ENCODE results near the gene FYB1.
"Not testable (repeated sequence)": the region's sequence is repeated elsewhere in the genome, so short reads cannot be mapped to it uniquely, and the experiment has no call there.

Gene FYB1

DNA sequence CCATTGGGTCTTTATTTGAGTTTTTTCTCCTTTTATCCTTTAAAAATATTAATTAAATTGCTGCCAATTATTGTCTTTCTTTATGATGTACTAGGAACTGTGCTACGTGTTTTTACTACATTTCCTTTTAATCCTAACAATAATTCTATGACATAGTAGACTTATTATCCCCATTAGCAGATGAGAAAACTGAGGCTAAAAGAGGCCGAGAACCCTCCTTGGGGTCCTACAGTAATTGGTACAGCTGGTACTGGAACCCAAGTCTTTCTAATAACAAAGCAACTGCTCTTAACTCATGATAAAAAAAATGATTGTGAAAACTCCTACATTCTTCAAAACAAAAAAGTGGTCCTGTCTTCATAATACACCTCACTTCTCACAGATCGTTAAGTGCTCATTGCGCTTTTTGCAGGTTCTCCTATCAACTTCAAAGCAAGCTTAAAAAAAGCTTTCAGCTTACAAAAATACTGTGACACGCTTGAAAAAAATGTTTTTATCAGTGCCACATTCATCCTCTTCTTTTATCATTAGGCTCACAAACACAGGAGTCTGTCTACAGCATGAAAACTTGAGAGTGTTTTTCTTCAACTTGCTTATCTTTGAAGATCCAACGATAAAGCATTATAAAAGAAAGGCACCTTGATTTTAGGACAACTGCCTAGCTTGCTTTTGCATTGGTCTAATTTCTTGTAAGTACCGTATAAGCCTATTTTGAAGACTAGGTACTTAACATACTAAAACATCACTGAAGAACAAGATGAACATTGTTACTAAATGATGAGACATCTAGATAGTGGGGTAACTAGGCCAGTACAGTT, 32.4 kb downstream of the FYB1 start:
- no peak for DNase-seq (ENCODE audit: low spot score)

DNA sequence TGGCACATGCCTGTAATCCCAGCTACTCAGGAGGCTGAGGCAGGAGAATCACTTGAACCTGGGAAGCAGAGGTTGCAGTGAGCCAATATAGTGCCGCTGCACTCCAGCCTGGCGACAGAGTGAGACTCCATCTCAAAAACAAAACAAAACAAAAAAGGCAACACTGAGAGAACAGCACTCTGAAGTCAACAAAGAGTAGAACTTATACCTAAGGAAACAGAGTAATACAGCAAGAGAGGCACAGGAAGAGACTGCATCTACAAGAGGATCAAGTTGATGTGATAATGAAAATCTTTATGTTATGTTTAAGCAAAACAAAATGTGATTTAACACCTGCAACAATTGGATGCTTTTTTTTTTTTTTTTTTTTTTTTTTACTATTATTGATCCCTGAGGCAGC, 33.1 kb downstream of the FYB1 start:
- DNase-seq (ENCODE audit: low spot score): no peak

DNA sequence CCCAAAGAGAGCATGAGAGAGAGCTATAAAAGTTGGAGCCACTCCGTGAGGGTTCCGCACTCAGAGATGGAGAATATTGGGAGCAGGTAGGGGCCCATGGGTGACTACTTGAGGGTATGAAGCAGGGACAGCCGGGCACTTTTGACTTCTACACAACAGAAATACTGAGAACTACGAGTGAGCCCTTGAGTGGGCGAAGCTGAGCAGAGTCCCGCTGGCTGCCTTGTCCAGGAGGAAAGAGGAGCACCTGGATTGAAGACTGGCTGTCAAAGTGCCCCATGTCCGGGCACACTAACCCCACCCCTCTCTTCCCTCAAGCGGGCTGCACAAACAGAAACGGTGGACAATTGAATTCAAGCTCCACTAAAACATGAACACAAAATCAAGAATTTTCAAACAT, 33.6 kb downstream of the FYB1 start:
- no peak for DNase-seq (ENCODE audit: low spot score)

DNA sequence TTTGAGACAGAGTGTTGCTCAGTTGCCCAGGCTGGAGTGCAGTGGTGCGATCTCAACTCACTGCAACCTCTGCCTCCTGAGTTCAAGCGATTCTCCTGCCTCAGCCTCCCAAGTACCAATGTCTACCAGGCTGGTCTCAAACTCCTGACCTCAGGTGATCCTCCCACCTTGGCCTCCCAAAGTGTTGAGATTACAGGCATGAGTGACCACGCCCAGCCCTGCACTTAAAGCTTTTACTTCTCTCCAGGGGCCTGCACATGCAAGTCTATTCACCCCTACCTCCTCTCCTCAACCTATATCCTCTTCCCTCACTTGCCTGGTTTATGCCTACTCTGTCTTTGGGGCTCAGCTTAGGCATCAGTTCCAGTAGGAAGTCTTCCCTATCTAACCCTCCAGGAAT, 39.8 kb downstream of the FYB1 start:
- DNase-seq (ENCODE audit: low spot score): not testable (repeated sequence)

DNA sequence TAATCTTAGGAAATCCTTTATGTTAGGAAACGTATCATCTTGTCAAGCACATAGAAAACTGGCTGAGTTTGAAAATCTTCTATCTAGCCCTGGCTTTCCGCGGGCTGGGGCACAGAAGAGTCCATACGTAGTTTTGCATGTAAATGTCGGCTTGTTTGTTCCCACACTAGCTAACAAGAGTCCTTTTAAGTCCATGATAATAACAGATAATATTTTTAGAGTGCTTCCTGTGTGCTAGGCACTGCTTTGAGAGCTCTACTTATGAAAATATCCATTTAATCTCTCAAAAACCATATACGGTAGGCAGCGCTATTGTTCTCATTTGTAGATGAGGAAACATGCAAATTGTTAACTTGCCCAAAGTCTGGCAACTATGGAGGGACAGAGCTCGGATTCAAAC, 40.5 kb downstream of the FYB1 start:
- no peak for DNase-seq (ENCODE audit: low spot score)

DNA sequence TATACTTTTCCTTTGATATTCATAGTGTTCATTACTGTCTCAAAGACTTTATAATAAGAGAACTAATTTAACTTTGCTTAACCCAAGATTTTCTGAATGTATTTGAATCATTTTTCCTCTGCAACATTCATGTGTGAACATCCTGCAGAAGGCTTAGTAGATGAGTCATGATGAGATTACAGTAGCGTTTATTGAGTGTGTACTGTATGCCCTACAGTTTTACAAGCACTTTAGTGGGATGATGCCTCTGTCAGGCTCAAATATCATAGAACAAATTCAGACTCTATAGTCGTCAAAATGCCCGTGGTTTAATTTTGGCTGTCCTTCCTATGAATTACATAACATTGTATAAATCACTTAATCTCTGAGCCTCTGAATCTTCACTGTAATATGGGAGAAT, 41.2 kb downstream of the FYB1 start:
- no peak for DNase-seq (ENCODE audit: low spot score)

DNA sequence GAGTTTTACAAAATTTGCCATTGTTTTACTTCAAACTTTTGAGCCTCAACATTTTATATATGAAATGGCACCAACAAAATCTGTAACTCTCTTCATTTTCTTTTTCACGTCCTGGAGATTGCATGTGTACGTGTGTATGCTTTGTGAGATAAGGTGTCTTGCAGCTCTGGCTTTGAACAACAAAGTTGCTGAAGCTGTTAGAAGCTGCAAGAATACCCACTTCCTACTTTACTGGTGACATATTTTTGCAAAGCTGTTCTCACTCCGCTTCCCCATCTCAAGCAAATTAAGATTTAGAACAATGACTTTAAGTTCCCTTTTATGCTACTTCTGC, 41.8 kb downstream of the FYB1 start:
- no peak for DNase-seq (ENCODE audit: low spot score)

DNA sequence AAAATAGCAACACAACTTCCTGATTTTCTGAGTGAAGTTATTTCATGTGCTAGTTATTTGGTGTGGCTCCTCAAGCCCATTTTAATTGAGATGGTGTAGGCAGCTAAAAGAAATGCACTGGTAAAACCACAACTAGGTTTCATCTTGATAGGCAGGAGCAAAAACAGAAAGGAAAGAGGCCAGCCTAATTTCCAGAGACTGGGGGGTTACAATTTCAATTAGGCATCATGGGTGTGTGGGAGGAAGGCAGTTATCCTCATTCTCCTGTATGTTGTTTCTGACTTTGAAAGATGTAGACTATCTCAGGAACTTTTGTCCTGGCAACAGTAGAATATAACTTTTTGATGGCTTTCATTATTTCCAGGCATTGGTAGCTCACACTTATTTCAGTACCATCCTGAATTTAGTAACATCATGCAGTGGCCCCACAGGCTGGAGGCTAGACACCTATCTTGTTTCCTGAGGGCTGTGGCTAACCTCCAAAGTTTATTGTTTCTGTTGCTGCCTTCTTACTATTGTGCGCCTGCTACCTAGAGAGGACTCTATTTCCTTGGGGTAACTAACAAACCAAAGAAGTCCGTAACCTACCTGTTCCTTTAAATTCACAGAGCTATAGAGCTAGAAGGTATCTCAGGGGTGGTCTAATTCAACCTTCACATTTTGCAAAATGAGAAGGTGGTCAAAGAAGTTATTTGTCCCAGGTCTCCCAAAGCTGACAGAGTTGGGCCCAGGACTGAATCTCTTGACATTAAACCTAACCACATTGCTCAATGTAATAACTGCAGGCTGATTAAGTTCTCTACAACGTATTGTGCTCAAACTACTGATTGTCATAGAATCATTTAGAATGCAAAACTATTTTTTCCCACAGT, 42.4 kb downstream of the FYB1 start:
- DNase-seq (ENCODE audit: low spot score): no peak

DNA sequence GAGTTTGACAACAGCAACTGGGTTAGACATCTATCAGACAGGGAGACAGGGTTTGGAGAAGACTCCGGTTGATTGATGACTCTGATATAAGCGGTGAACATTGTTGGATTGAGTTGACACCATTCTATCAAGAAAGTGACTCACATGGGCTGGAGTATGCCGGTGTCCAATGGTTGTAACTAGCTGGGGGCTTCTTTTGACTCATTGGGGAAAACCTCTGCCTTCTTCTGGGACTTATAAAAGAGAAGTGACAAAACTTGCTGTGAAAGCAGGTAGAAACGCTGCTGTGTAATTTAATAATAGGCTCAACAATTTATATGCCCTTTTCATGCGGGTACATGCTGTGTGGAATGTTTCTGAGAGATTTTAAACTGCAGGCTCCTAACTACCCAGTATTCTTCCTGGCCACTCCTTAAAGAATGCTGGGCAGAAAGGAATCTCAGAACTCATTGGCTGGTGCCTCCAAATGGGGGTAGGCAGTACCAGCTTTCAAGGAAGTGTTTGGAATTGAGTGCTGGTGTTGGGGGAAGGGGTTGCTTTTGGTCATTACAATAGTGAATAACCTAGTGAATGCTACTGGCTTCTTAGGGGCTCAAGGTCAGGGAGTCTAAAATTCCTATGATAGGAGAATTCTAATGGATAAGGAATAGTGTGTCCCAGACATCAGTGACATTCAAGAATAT, 43.9 kb downstream of the FYB1 start:
- DNase-seq (ENCODE audit: low spot score): no peak

DNA sequence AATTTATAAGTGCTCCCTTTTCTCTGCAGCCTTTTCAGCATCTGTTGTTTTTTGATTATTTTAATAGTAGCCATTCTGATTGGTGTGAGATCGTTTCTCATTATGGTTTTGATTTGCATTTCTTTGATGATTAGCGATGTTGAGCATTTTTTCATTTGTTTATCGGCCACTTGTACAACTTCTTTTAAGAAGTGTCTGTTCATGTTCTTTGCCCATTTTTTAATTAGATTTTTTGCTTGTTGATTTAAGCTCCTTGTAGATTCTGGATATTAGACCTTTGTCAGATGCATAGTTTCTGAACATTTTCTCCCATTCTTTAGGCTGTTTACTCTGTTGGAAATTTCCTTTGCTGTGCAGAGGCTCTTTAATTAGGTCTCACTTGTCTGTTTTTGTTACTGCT, 46.3 kb downstream of the FYB1 start:
- DNase-seq (ENCODE audit: low spot score): no peak

DNA sequence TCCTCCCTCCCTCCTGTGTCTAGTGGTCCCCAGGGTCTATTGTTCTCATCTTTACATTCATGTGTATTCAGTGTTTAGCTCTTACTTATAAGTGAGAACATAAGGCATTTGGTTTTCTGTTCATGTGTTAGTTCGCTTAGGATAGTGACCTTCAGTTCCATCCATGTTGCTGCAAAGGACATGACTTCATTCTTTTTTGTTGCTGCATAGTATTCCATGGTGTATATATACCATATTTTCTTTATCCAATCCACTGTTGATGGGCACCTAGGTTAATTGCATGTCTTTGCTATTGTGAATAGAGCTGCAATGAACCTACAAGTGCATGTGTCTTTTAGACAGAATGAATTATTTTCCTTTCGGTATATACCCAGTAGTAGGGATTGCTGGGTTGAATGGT, 46.8 kb downstream of the FYB1 start:
- no peak for DNase-seq (ENCODE audit: low spot score)

DNA sequence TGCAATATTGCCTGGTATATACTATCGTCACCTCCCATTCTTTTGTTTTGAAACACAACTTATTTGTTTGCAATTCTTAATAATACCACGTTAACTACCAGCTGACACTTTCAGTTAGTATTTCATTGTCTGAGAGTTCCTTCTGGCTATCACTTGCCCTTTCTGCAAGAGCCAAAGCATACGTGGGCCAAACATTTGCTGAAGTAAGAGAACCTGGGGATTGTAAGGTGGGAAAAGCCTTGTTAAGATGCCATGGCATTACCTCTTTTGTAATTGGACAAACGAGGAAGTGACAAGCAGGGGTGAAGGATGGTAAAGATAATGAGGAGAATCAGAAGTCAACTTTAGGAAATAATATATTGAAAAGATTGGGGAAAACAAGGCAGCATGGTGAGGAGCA, 47.7 kb downstream of the FYB1 start:
- DNase-seq (ENCODE audit: low spot score): no peak

DNA sequence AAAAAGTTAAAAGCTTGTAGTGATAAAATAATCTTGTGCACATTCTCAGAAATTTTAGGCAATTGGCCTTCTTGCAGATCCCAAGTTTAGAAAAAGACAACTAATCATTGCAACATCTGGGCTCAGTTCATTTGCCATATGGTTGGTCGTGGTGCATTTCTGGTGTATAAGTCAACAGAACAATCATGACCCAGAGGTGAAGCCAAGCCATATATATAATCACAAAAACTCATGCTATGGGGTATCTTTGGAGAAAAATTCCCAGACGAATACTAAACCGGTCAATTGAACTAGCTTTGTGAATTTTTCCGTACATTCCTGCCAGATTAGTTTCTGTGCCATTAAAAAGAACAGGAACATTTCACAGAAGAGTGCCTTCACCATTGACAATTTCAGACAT, 50.3 kb downstream of the FYB1 start:
- no peak for DNase-seq (ENCODE audit: low spot score)

DNA sequence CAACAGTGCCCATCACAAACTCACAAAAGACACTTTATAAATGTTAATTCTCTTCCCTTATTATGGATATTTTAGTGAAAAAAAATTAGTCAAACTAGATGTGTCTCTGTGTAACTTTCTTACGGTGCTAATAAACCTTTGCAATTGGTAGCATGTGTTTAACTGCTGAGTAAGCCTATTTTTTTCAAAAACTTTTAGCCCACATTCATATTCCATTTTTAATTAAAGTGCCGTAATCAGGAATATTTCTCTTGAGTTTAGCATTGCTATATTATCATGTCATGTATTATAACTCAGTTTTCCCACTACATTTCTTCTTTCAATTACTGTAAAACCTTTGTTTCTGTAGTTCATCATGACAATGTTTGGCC, 51.4 kb downstream of the FYB1 start:
- no peak for DNase-seq (ENCODE audit: low spot score)

DNA sequence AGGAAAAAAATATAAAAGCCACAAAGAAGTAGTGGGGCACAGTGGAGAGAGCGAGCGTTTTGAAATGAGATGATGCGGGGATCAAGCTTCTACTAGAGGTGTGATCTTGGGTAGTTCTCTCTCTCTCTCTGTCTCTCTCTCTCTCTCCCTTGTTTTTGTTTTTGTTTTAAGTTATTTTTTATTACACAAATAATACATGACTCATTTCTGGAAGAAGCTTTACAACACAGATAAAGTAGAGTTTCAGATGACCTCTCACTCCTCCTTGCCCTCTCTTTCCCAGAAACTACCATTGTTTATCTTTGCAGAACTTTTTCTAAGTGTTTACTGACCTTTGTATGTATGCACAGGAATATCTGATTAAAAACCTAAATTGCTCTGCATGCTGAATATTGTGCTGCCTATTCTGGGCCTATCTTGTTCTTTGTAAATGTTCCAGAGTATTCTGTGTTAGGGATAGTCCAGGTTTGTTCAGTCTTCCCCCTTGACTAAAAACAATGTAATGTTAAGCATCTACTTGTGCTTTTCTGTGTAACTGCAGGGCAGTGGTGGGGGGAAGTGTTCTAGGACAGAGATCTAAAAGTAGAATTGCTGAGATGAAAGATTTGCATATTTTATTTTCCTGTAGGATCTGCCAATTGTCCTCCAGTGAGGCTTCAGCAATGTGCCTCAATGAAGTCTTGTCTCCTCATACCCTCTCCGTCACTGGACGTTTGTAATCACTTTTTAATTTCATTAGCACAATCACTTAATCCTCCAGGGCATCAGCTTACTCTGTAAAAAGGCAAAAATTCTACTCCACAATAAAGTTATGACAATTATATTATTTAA, 52.0 kb downstream of the FYB1 start:
- no peak for DNase-seq (ENCODE audit: low spot score)

DNA sequence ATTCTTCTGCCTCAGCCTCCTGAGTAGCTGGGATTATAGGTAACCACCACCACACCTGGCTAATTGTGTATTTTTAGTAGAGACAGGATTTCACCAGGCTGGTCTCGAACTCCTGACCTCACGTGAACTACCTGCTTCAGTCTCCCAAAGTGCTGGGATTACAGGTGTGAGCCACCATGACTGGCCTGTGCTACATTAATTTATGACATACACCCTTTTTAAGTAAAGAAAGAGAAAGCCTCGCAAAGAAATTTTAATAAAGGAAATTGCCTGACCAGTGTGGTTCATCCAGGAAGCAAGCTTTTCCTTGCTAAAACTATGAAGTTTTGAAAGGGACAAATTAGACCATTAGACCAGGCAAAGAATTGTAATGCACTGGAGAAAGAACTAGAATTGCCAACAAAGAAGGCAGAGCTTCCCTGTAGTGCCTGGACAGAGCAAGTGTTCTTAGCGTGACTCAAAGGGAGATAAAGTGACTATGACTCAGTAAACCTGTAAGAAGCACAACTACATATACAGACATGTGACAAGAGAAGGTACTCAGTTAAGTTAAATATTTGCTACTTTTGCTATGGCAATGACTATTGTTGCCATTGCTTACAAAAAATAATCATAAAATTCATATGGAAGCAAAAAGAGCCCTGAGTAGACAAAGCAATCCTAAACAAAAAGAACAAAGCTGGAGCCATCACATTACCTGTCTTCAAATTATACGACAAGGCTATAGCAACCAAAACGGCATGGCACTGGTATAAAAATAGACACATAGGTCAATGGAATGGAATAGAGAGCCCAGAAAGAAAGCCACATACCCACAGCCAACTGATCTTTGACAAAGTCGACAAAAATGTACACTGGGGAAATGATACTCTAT, 54.6 kb downstream of the FYB1 start:
- no peak for DNase-seq (ENCODE audit: low spot score)

DNA sequence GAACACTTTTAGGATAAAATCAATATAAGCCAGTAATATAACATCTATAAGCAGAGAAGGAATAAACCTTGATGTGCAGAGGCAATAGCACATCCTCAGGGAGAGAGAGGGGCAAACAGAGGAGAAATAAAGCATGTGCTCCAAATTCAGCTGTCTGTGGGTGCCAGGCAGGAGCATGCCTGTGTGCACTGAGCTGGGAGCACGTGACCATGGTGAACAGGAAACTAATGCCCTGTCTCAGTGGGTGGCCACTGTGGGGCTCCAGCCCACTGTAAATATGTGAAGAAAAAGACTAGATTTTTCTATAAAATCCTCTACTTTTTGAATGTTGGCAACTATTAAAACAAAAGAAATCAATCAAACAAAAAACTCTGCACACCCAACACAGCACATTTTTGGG, 55.3 kb downstream of the FYB1 start:
- no peak for DNase-seq (ENCODE audit: low spot score)

DNA sequence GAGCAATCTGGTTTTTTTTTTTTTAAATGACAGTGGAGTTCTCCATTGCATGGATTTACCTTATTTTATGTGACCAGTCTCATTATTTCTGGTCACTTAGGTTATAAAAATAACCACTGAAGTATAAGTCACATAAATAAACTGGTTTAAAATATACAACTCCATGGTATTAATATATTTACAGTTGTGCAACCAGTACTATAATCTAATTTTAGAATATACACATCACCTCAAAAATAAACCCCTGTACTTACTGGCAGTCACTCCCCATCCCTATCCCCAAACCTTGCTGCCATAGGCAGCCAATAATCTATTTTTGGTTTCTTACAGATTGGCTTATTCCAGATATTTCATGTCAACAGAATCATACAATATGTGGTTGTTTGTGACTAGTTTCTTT, 57.8 kb downstream of the FYB1 start:
- no peak for DNase-seq (ENCODE audit: low spot score)

DNA sequence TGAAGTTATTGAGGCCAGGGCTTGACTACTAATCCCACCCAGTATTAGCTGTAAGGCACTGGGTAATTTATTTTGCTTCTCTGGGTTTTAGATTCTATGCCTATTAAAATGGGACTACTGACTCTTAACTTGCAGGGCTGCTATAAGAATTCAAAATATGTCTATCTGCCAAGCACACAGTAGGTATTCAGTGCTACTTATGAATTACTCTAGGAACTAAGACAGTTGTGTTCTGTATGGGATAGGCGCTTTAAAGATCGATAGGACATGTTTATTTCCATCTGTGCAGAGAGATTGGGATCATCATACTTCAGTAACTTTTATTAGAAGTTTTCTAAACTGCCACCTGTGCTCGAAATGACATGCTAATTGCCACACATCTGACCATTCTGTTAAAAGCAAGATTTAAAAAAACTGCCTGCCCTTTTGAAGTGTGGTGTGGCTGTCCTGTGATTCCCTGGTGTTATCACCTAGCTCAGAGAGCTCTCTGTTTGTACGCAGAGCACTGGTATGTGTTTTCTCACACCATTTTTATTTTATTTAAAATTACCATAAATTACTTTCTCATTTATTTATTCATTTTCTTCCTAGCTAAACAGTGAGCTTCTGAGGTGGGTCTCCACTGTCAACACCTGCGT, 58.7 kb downstream of the FYB1 start:
- no peak for DNase-seq (ENCODE audit: low spot score)

DNA sequence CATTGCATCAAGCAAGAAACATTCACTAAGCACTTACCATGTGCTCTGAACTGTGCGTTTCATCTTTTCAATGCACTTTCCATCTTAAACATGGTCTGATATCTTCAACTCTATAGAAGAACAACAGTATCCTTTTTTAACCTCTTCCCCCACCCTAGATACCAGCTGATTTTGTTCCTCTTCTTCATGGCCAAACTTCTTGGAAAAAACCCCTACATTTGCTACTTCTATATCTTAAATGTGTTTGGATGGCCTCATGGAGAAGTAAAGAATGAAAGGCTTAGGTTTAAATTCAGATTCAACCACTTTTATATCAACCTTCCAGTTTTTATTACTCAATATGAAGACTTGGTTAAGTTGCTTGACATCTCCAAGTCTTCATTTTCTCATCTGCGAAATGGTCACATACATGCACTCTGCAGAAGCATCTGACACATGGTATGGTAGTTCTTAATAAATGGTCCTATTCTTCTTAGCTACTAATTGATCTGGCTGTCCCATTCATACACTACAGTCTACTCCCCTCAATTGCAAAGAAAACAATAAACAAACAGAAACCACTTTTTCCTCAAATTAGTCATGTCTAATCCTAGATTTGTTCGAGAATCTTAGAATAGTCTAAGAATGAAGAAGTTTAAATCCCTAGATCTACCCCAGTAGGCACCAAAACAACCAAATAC, 59.4 kb downstream of the FYB1 start:
- no peak for DNase-seq (ENCODE audit: low spot score)
